ENCODE measurements around the gene IL1RL2. TPM values are rescaled to one million over a fixed set of nuclear protein-coding genes. Genes with fewer than 3 reads are reported as not detected.

The IL1RL2 gene
- total RNA-seq, 1 experiment from 2014 or later: not detected

- H3K27ac ChIP-seq (ENCODE audit: low read length): no peak overlapping the region
- H3K36me3 ChIP-seq (ENCODE audit: insufficient read depth, low read length): no peaks in the 10 kb centered on the region
- H3K4me2 ChIP-seq (ENCODE audit: low read depth, low read length, poor library complexity, severe bottlenecking): no peak overlapping the region
- no peaks in the 10 kb centered on the region for H3K9me3 ChIP-seq (ENCODE audit: low read length)
- H3K9me2 ChIP-seq (replicated peaks; ENCODE audit: insufficient read depth, low read length): no peaks in the 10 kb centered on the region
- no peak overlapping the region for H3K9ac ChIP-seq (ENCODE audit: low read length)
- no peak overlapping the region for H2AFZ ChIP-seq (ENCODE audit: low read length)
- H3K27me3 ChIP-seq (ENCODE audit: low read length): no peaks in the 10 kb centered on the region
- H4K20me1 ChIP-seq (ENCODE audit: insufficient read depth, low read depth, low read length): no peaks in the 10 kb centered on the region
- no peak overlapping the region for H3K4me3 ChIP-seq (ENCODE audit: low read length)
- no peak for DNase-seq
- H3K79me2 ChIP-seq (ENCODE audit: low read length): no peaks in the 10 kb centered on the region
- no peaks in the 10 kb centered on the region for H3K4me1 ChIP-seq (ENCODE audit: low read length)
Measured at GRCh38 chr2:102245266-102246151, 58.7 kb downstream of the IL1RL2 start.

DNA sequence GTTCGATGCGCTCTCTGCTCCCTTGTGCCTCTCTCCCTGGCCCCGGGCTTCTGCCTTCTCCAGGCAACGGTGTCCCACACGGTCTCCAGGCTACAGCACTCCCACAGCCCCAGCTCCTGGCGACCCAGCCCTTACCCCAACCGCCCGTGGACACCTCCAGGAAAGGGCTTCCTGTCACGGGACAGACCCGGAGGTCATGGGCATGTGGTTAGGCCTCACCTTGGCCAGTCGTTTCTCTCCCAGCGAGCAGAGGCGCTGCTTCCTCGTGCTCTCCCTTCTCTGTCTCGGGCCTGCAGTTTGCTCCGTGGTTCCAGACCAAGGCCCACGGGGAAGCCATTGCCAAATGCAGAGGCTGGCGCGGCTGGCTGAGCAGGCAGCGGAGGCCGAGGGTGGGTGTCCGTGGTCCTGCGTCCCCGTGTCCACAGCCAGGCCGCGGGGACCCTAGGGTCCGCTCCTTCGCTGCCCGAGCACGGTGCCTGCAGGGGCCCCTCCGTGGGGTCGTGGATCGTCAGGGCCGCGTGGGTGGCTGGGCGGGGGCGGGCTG lies 63.5 kb downstream of the IL1RL2 start:
- Histone ChIP-seq H4K20me1 (ENCODE audit: insufficient read depth, low read depth, low read length) (no peaks in the 10 kb centered on the region), H2AFZ (ENCODE audit: low read length) (no peak overlapping the region), H3K4me3 (ENCODE audit: low read length) (no peak overlapping the region), H3K4me2 (ENCODE audit: low read depth, low read length, poor library complexity, severe bottlenecking) (no peak overlapping the region), H3K9me3 (ENCODE audit: low read length) (no peaks in the 10 kb centered on the region), H3K9me2 (replicated peaks; ENCODE audit: insufficient read depth, low read length) (no peaks in the 10 kb centered on the region), H3K79me2 (ENCODE audit: low read length) (no peaks in the 10 kb centered on the region), H3K9ac (ENCODE audit: low read length) (no peak overlapping the region), H3K36me3 (ENCODE audit: insufficient read depth, low read length) (no peaks in the 10 kb centered on the region), H3K27ac (ENCODE audit: low read length) (no peak overlapping the region), H3K27me3 (ENCODE audit: low read length) (no peaks in the 10 kb centered on the region), H3K4me1 (ENCODE audit: low read length) (no peaks in the 10 kb centered on the region)
- DNase-seq: no peak

- no peaks in the 10 kb centered on the region for H4K20me1 ChIP-seq (ENCODE audit: insufficient read depth, low read depth, low read length)
- no peak overlapping the region for H3K27ac ChIP-seq (ENCODE audit: low read length)
- H3K36me3 ChIP-seq (ENCODE audit: insufficient read depth, low read length): no peaks in the 10 kb centered on the region
- no peak overlapping the region for H3K9ac ChIP-seq (ENCODE audit: low read length)
- no peak overlapping the region for H2AFZ ChIP-seq (ENCODE audit: low read length)
- H3K4me3 ChIP-seq (ENCODE audit: low read length): no peak overlapping the region
- no peaks in the 10 kb centered on the region for H3K9me2 ChIP-seq (replicated peaks; ENCODE audit: insufficient read depth, low read length)
- H3K79me2 ChIP-seq (ENCODE audit: low read length): no peaks in the 10 kb centered on the region
- DNase-seq: no peak
- no peaks in the 10 kb centered on the region for H3K4me1 ChIP-seq (ENCODE audit: low read length)
- no peak overlapping the region for H3K4me2 ChIP-seq (ENCODE audit: low read depth, low read length, poor library complexity, severe bottlenecking)
- no peaks in the 10 kb centered on the region for H3K9me3 ChIP-seq (ENCODE audit: low read length)
- H3K27me3 ChIP-seq (ENCODE audit: low read length): no peaks in the 10 kb centered on the region
Measured at GRCh38 chr2:102251042-102251848, 64.4 kb downstream of the IL1RL2 start.

DNA sequence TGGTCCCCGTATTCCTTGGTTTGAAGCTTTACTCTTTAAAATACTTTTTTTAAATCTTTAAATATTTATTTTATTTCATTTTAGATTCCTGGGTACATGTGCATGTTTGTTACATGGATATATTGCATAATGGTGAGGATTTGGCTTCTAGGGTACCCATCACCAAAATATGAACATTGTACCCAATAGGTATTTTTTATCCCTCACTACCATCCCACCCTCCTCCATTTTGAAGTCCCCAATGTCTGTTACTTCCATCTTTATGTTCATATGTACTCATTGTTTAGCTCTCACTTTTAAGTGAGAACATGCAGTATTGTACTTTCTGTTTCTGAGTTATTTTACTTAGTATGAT lies 65.0 kb downstream of the IL1RL2 start:
- no peaks in the 10 kb centered on the region for H3K9me3 ChIP-seq (ENCODE audit: low read length)
- no peaks in the 10 kb centered on the region for H3K27me3 ChIP-seq (ENCODE audit: low read length)
- no peak overlapping the region for H3K27ac ChIP-seq (ENCODE audit: low read length)
- H3K79me2 ChIP-seq (ENCODE audit: low read length): no peaks in the 10 kb centered on the region
- H3K4me1 ChIP-seq (ENCODE audit: low read length): no peaks in the 10 kb centered on the region
- no peak overlapping the region for H3K9ac ChIP-seq (ENCODE audit: low read length)
- no peaks in the 10 kb centered on the region for H4K20me1 ChIP-seq (ENCODE audit: insufficient read depth, low read depth, low read length)
- H2AFZ ChIP-seq (ENCODE audit: low read length): no peak overlapping the region
- H3K4me3 ChIP-seq (ENCODE audit: low read length): no peak overlapping the region
- no peak for DNase-seq
- H3K4me2 ChIP-seq (ENCODE audit: low read depth, low read length, poor library complexity, severe bottlenecking): no peak overlapping the region
- H3K9me2 ChIP-seq (replicated peaks; ENCODE audit: insufficient read depth, low read length): no peaks in the 10 kb centered on the region
- H3K36me3 ChIP-seq (ENCODE audit: insufficient read depth, low read length): no peaks in the 10 kb centered on the region

DNA sequence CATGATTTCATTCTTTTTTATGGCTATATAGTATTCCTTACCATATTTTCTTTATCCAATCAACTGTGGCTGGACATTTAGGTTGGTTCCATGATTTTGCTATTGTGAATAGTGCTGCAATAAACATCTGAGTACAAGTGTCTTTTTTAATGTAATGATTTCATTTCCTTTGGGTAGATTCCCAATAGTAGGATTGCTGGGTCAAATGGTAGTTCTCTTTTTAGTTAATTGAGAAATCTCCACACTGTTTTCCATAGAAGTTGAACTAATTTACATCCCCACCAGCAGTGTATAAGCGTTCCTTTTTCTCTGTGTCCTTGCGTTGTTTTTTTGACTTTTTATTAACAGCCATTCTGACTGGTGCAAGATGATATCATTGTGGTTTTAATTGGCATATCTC lies 65.4 kb downstream of the IL1RL2 start:
- no peak for DNase-seq
- Histone ChIP-seq H3K36me3 (ENCODE audit: insufficient read depth, low read length) (no peaks in the 10 kb centered on the region), H2AFZ (ENCODE audit: low read length) (no peak overlapping the region), H3K27ac (ENCODE audit: low read length) (no peak overlapping the region), H3K9me2 (replicated peaks; ENCODE audit: insufficient read depth, low read length) (no peaks in the 10 kb centered on the region), H3K4me2 (ENCODE audit: low read depth, low read length, poor library complexity, severe bottlenecking) (no peak overlapping the region), H3K27me3 (ENCODE audit: low read length) (no peaks in the 10 kb centered on the region), H3K9me3 (ENCODE audit: low read length) (no peaks in the 10 kb centered on the region), H3K4me3 (ENCODE audit: low read length) (no peak overlapping the region), H3K9ac (ENCODE audit: low read length) (no peak overlapping the region), H3K79me2 (ENCODE audit: low read length) (no peaks in the 10 kb centered on the region), H4K20me1 (ENCODE audit: insufficient read depth, low read depth, low read length) (no peaks in the 10 kb centered on the region), H3K4me1 (ENCODE audit: low read length) (no peaks in the 10 kb centered on the region)

GRCh38 chr2:102253140-102253752 lies 66.4 kb downstream of the IL1RL2 start:
- Histone ChIP-seq H3K36me3 (ENCODE audit: insufficient read depth, low read length) (no peaks in the 10 kb centered on the region), H2AFZ (ENCODE audit: low read length) (no peak overlapping the region), H4K20me1 (ENCODE audit: insufficient read depth, low read depth, low read length) (no peaks in the 10 kb centered on the region), H3K4me2 (ENCODE audit: low read depth, low read length, poor library complexity, severe bottlenecking) (no peak overlapping the region), H3K4me3 (ENCODE audit: low read length) (no peak overlapping the region), H3K9ac (ENCODE audit: low read length) (no peak overlapping the region), H3K4me1 (ENCODE audit: low read length) (no peaks in the 10 kb centered on the region), H3K9me3 (ENCODE audit: low read length) (no peaks in the 10 kb centered on the region), H3K27ac (ENCODE audit: low read length) (no peak overlapping the region), H3K79me2 (ENCODE audit: low read length) (no peaks in the 10 kb centered on the region), H3K9me2 (replicated peaks; ENCODE audit: insufficient read depth, low read length) (no peaks in the 10 kb centered on the region), H3K27me3 (ENCODE audit: low read length) (no peaks in the 10 kb centered on the region)
- DNase-seq: no peak

DNA sequence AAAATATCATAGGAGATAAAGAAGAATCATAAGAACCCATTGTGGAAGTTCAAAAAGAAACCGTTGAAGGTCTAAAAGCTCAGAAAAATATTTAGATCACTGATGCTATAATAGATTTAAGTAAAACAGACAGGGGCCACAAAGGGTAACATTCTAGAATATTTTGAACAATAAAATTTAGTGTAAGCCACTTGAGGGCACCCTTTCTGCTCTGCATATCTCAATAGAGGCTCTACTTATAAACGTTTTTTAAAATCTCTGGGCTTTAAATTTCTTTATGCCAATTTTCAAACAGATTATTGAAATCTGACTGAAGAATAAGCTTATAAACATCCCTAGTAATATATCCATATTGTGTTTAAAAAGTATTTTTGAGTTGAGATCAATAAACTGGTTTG lies 66.9 kb downstream of the IL1RL2 start:
- Histone ChIP-seq H3K4me3 (ENCODE audit: low read length) (no peak overlapping the region), H4K20me1 (ENCODE audit: insufficient read depth, low read depth, low read length) (no peaks in the 10 kb centered on the region), H3K36me3 (ENCODE audit: insufficient read depth, low read length) (no peaks in the 10 kb centered on the region), H3K79me2 (ENCODE audit: low read length) (no peaks in the 10 kb centered on the region), H3K9me2 (replicated peaks; ENCODE audit: insufficient read depth, low read length) (no peaks in the 10 kb centered on the region), H3K4me1 (ENCODE audit: low read length) (no peaks in the 10 kb centered on the region), H3K27ac (ENCODE audit: low read length) (no peak overlapping the region), H2AFZ (ENCODE audit: low read length) (no peak overlapping the region), H3K4me2 (ENCODE audit: low read depth, low read length, poor library complexity, severe bottlenecking) (no peak overlapping the region), H3K27me3 (ENCODE audit: low read length) (no peaks in the 10 kb centered on the region), H3K9ac (ENCODE audit: low read length) (no peak overlapping the region), H3K9me3 (ENCODE audit: low read length) (no peaks in the 10 kb centered on the region)
- DNase-seq: no peak

GRCh38 chr2:102256276-102256675 lies 69.5 kb downstream of the IL1RL2 start:
- Histone ChIP-seq H3K27ac (ENCODE audit: low read length) (no peak overlapping the region), H3K9ac (ENCODE audit: low read length) (no peak overlapping the region), H3K9me2 (replicated peaks; ENCODE audit: insufficient read depth, low read length) (no peaks in the 10 kb centered on the region), H3K4me1 (ENCODE audit: low read length) (no peaks in the 10 kb centered on the region), H4K20me1 (ENCODE audit: insufficient read depth, low read depth, low read length) (no peaks in the 10 kb centered on the region), H3K36me3 (ENCODE audit: insufficient read depth, low read length) (no peaks in the 10 kb centered on the region), H3K79me2 (ENCODE audit: low read length) (no peaks in the 10 kb centered on the region), H3K9me3 (ENCODE audit: low read length) (no peaks in the 10 kb centered on the region), H2AFZ (ENCODE audit: low read length) (no peak overlapping the region), H3K4me2 (ENCODE audit: low read depth, low read length, poor library complexity, severe bottlenecking) (no peak overlapping the region), H3K27me3 (ENCODE audit: low read length) (no peaks in the 10 kb centered on the region), H3K4me3 (ENCODE audit: low read length) (no peak overlapping the region)
- DNase-seq: no peak

All from Karpas-422 (cell line).